HG03354 (cell line): ENCODE measurements around the gene ITIH5.

ENCODE experiments used
- ATAC-seq: cut with Tn5 transposase; IDR thresholded peaks from one replicate; pipeline ENCODE4 v1.9.1; 2021; ENCODE audit warnings: mild to moderate bottlenecking; ENCODE audit not compliant: unreplicated experiment, poor library complexity, severe bottlenecking

Gene ITIH5

GRCh38 chr10:7642491-7643011 lies 24.2 kb downstream of the ITIH5 start:
- no peak for ATAC-seq

GRCh38 chr10:7635408-7636125 lies 31.2 kb downstream of the ITIH5 start:
- ATAC-seq = no peak

- ATAC-seq = no peak
Observed at GRCh38 chr10:7634142-7634894, 32.4 kb downstream of the ITIH5 start.

- ATAC-seq = no peak
Observed at GRCh38 chr10:7626283-7626682, 40.5 kb downstream of the ITIH5 start.

GRCh38 chr10:7625836-7626235 lies 40.9 kb downstream of the ITIH5 start:
- no peak for ATAC-seq

- no peak for ATAC-seq
Observed at GRCh38 chr10:7625009-7625408, 41.8 kb downstream of the ITIH5 start.

GRCh38 chr10:7622969-7623368 lies 43.8 kb downstream of the ITIH5 start:
- ATAC-seq = no peak

- ATAC-seq = no peak
Observed at GRCh38 chr10:7618461-7618860, 48.3 kb downstream of the ITIH5 start.

GRCh38 chr10:7611909-7612308 lies 54.9 kb downstream of the ITIH5 start:
- no peak for ATAC-seq

GRCh38 chr10:7610651-7611389 lies 55.9 kb downstream of the ITIH5 start:
- no peak for ATAC-seq

GRCh38 chr10:7610026-7610425 lies 56.7 kb downstream of the ITIH5 start:
- ATAC-seq = no peak

GRCh38 chr10:7609556-7609955 lies 57.2 kb downstream of the ITIH5 start:
- no peak for ATAC-seq

GRCh38 chr10:7608001-7608400 lies 58.8 kb downstream of the ITIH5 start:
- no peak for ATAC-seq

- no peak for ATAC-seq
Observed at GRCh38 chr10:7606951-7607404, 59.8 kb downstream of the ITIH5 start.

- ATAC-seq = no peak
Observed at GRCh38 chr10:7605565-7606295, 61.0 kb downstream of the ITIH5 start.

- ATAC-seq = no peak
Observed at GRCh38 chr10:7601023-7601656, 65.6 kb downstream of the ITIH5 start.

GRCh38 chr10:7598771-7599170 lies 68.0 kb downstream of the ITIH5 start:
- no peak for ATAC-seq

GRCh38 chr10:7596356-7596755 lies 70.4 kb downstream of the ITIH5 start:
- ATAC-seq = no peak

GRCh38 chr10:7593905-7594304 lies 72.9 kb downstream of the ITIH5 start:
- ATAC-seq = no peak
